HG03521 (cell line): Measurements from ENCODE around the gene OPA1.

Source experiments
- ATAC-seq: cut with Tn5 transposase; IDR thresholded peaks from one replicate; pipeline ENCODE4 v1.9.1; 2021; ENCODE audit warnings: mild to moderate bottlenecking, moderate library complexity; ENCODE audit not compliant: unreplicated experiment

OPA1 gene

GRCh38 chr3:193641440-193641775 lies 48.4 kb downstream of the OPA1 start:
- no peak for ATAC-seq

- ATAC-seq = no peak
These were observed 52.8 kb downstream of the OPA1 start for GRCh38 chr3:193645806-193646205.

GRCh38 chr3:193648542-193649076 lies 55.6 kb downstream of the OPA1 start:
- ATAC-seq = no peak

- no peak for ATAC-seq
These were observed 57.6 kb downstream of the OPA1 start for GRCh38 chr3:193650585-193650984.

- no peak for ATAC-seq
These were observed 62.9 kb downstream of the OPA1 start for GRCh38 chr3:193655831-193656433.

DNA sequence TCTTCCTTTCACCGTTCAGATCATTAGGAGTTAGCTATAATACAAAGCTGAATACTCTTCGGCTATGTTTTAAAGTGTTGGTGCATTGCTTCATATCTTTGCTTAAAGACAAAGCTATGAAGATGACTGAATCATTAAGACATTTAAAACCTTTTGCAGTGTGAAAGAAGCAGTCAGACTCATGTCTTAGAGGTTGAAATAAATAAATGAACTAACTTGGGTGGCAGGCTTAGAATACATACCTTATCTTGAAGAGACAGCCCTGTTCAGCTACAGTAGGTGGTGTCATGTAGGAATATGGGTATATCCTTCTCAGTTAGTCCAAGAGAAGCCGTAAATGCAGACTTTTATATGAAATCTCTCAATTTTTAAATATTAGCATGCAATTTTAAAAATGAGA lies 63.4 kb downstream of the OPA1 start:
- ATAC-seq = no peak

DNA sequence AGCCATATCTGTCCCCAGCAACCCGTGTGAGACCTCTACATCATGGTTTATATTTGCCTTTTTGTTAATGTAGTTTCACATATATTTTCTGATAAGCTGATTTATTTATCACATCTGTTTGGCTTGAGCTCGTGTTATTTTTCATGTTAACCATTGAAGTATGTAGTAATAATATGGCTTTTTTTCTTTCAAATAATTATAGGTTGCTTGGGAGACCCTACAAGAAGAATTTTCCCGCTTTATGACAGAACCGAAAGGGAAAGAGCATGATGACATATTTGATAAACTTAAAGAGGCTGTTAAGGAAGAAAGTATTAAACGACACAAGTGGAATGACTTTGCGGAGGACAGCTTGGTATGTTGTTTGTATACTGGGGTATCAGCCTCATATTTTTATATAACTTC lies 63.9 kb downstream of the OPA1 start:
- ATAC-seq = no peak

- no peak for ATAC-seq
These were observed 67.2 kb downstream of the OPA1 start for GRCh38 chr3:193660171-193660570.

GRCh38 chr3:193660698-193661411 lies 67.8 kb downstream of the OPA1 start:
- ATAC-seq = no peak

GRCh38 chr3:193662757-193663322 lies 69.8 kb downstream of the OPA1 start:
- no peak for ATAC-seq

DNA sequence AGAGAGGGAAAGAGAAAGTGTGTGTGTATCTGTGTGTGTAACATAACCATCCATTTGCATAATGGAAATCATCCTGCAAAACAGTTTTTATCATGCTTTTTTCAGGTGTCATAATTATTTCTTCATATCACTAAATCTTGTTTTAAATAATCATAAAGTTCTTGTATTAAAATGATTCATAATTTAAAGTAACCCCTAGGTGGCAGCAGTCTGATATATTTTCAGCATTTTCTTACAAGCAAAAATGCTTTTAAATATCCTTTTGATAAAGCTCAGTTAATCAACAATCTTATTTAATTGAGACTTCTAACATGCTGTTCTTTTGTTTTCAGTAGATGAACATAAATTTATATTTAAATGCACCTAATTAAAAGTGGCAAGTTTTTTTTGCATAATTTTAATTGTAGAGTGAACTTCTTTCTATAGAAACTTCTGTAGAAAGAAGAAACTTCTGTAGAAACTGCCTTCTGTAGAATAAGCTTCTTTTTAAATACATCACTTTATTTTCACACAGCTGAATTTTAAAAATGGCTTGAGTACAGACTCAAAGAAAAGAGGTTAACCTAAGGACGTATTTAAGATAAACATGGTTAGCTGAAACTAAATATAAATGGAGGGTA lies 72.5 kb downstream of the OPA1 start:
- ATAC-seq = no peak

GRCh38 chr3:193673845-193674244 lies 80.8 kb downstream of the OPA1 start:
- no peak for ATAC-seq

- no peak for ATAC-seq
These were observed 81.7 kb downstream of the OPA1 start for GRCh38 chr3:193674714-193675113.

DNA sequence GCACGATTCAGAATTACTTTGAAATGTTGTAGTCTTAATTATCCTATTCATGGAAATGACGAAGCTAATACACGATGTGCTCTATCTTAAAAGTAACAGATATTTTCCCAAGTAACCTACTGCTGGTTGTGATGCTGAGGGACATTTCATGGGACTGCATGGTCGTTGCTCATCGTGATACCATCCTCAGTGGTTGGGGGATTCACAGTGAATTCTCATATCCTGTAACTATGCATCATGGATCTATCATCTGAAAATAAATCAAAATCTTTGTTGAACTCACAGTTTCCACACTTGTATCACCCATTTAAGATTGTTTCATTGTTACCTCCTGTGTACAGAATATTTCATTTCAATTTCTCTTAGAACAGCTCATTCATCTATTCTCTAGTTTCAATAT lies 84.7 kb downstream of the OPA1 start:
- ATAC-seq = no peak

- ATAC-seq = no peak
These were observed 87.2 kb downstream of the OPA1 start for GRCh38 chr3:193680220-193680619.

DNA sequence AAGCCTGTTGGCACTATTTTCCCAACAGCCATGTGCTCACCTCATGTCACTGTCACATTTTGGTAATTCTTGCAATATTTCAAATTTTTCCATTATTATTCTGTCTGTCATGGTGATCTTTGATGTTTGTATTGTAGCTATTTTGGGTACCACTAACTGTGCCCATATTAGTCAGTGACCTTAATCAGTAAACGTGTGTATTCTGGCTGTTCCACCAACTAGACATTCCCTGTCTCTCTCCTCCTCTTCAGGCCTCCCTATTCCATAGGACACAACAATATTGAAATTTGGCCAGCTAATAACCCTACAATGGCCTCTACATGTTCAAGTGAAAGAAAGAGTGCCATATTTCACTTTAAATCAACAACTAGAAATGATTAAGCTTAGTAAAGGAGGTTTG lies 88.6 kb downstream of the OPA1 start:
- no peak for ATAC-seq

GRCh38 chr3:193686665-193687483 lies 93.9 kb downstream of the OPA1 start:
- no peak for ATAC-seq

- no peak for ATAC-seq
These were observed 96.1 kb downstream of the OPA1 start for GRCh38 chr3:193688834-193689714.

GRCh38 chr3:193693774-193694173 lies 100.8 kb downstream of the OPA1 start:
- no peak for ATAC-seq
